Activated effector memory CD4-positive, alpha-beta T cell treated with Interleukin-2 at 50 U/mL for 16 hours (primary cell): ENCODE results near the gene LMO3.
"Not testable (repeated sequence)": the region's sequence is repeated elsewhere in the genome, so short reads cannot be mapped to it uniquely, and the experiment has no call there.

Experiments
- DNase-seq: peaks from one replicate; pipeline ENCODE4 v3.0.0-alpha.2; 2020

Gene LMO3

DNA sequence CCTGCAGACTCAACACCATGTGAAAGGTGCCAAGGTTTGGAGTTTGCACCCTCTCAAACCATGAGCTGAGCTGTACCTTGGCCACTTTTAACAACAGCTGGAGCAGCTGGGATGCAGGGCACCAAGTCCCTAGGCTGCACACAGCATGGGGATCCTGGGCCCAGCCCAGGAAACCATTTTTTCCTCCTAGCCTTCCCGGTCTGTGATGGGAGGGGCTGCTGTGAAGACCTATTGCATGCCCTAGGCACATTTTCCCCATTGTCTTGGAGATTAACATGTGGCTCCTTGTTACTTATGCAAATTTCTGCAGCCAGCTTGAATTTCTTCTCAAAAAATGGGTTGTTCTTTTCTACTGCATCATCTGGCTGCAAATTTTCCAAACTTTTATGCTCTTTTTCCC is 68.3 kb downstream of the LMO3 start:
- not testable (repeated sequence) for DNase-seq

DNA sequence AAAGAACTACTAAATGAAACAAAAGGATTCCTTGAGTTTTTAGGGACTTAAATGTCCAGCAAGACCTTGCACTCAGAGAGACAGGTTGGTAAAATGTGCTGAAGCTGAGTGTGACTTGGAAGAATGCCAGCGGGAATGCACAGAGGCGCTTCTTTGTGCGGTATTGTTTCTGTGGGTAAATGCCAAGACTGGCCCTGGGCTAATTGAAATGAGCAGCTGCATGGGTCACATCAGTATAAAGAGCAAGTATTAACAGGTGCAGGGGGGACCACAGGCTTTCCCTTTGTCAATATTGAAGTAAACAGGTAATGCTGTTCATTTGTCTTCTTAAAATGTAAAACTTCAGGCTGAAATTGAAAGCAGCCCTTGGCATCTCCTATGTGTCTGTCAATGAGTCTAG is 74.3 kb downstream of the LMO3 start:
- DNase-seq, result no peak

DNA sequence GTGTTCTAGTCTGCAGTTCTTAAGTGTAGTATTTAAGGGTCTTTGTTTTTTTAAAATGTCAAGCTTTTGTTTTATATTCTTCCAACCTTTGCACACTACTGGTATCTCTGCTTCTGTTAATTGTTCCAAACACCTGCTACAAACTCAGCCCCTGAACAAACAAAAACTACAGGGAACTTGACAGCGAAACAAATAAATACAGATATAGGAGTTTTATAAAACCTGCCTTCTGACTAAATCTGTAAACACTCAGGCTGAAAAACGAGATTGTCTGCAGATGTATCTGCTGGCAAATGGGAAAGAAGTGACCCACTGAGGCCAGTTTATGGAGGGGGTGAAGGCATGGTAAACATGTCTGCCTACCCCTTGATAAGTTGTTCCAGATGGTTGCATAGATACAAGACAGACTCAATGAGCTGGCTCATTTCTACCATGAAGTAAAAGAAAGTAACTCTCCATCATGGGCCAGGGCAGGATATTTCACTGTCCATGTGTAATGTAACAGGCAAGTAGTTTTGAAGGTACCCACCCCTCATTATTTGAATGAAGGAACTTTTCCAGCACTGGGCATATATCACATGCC is 75.6 kb downstream of the LMO3 start:
- no peak for DNase-seq

DNA sequence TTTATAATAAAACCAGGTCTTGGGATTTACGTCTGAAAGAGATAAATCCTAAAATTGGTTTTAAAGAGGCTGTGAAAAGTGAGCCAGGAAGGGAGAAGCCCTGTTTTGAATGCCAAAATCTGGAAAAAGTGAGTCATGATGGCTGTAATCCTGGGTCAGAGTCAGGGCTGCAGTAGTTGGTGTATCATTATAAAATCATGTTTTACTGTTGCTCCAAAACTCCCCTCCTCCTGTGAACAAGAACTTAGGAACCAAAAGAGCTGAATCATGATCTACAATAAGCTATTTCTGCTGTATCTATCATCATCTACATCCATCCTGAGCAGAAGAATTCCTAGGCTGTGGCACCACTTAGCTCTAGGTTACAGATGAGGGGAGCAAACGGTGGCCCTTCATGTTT is 79.3 kb downstream of the LMO3 start:
- no peak for DNase-seq

DNA sequence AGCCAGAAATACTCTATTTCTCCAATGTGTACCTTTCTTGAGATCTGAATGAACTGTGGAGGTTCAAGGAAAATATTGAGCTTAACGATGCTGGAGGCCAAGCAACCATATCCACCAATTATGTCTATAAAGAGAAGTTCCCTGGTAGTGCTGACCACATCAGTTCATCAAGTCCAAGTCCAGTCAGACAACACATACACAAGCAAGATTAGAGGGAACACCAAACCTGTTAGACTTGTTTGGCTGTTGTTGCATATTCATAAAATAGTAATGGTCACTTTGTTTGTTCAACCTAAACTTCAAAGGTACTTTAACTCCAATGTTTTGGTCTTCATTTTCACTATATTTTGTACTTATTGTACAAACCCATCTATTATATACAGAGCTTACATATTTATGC is 81.6 kb downstream of the LMO3 start:
- no peak for DNase-seq

DNA sequence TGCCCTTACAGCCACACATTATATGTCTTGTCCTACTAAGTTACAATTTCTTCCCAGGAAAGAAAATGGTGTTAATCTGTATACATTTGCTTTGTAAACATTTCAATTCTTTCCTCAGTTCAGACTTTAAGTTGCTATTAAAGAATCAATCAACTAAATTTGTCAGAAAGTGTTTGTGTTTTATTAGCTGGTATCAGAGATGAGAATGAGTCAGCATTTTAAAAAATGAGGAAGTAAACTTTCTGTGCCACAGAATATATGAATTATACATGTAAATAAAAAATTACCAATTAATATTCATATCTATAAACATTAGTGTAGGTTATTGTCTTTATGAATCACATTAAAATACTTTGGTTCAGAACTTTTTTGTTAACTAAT is 82.0 kb downstream of the LMO3 start:
- DNase-seq, result no peak

DNA sequence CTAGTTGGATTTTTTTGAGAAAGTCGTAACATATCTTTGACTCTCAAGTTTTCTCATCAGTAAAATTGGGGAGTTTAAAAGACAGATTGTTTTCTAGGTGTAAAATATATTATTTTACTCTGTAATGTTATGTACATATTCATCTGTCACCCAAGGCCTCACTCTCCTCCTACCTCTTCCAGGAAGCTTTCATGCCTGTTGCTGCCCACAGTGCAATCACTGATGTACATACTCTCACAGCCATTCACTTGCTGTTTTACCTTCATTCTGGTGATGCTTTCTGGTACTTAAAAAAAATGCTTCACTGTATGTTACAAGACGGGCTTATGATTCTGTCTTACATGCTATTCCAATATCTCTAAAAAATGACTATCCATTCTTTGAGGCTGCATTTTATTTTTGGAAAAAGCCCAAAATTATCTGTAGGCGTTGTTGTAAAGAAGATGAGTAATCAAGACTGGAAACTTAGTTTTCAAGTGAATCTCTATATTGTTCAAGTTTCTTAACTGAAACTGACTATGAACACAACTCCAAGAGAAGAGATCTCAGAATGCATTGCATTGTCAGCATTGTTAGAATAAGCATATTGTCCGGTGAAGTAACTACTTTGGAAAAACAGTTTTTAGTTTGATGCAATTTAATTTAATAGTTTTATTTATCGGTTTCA is 82.5 kb downstream of the LMO3 start:
- no peak for DNase-seq

DNA sequence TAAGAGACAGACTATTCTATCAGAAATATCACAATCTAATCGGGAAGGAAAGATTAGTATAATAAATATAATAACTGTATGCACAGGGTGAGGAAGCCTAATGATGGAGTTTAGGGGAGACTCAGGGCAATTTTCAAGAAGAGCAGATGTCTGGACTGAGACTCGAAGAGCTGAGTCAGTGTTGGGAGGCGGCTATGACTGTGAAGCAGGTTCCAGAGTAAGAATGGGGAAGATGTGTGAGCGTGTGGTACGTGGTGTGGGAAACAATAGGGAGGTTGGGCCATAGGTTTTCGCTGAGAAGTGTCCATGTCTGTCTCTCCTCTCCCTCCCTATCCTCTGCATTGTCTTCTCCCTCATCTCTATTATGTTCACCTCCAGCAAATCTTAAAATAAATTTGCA is 85.6 kb downstream of the LMO3 start:
- DNase-seq, result no peak

DNA sequence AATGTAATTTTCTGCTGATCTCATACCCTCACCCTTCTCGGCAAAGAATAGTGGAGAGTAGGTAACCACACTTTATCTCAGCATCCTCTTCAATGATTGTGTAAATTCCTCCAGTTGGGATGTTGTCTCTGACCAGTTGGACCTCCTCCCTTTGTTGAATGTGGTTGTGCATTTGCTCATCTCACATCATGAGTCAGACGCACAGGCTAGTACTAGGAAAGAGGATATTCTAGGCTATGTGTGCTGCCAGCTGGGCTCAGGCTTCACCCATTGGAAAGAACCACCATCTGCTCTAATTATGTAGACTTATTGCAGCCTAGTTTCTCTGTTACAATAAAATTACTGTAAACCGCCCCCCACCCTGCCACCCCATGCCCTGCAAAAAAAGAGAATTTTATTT is 90.3 kb downstream of the LMO3 start:
- DNase-seq, result no peak

DNA sequence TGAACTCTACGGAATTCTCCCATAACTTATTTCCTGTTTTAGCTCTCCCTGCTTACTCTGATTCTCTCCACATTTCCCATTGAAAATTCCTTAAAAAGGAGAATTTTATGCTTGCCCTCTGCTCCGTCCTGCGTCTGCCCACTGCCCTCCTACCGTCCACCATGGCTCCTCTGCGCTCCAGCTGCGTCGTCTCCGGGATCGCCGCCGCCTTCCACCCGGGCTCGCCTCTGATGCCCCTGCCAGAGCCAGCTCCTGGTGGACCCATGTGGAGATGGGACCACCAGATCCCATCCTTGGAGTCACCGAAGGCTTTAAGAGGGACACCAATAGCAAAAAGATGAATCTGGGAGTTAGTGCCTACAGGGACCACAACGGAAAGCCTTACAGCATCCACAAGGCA is 92.7 kb downstream of the LMO3 start:
- no peak for DNase-seq

DNA sequence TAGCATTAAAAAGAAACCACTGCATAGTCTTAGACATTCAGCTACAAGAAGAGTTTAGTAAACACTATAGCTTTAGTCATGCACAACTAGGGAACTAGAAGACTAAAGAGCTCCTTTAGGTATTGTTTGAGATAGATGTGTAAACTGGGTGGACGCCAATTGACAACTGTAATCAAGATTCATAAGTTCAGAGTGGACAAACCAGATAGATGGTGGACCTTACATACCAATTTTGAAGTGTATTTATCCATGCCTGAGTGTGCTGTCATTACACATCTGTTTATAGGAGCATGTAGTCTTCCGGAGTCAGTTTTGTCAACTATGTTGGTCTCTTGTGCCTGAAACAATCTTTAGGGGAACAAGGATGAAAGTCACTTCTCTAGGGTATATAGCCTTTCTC is 96.6 kb downstream of the LMO3 start:
- no peak for DNase-seq

DNA sequence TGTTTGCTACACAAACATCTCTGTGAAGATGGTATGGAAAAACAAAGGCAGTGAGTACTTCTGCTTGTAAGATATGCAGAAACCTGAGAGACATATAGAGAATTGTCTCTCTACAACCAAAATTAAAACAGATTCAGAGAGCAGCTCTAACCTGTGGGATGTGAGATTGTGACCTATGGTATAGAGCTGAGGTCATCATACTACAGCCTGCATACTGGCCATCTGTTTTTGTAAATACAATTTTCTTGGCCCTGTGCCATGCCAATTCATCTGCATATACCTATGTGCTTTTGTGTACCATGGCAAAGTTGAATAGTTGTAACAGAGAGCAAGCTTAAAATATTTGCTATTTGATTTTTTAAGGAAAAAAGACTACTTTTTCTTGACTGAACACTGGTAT is 99.6 kb downstream of the LMO3 start:
- no peak for DNase-seq

DNA sequence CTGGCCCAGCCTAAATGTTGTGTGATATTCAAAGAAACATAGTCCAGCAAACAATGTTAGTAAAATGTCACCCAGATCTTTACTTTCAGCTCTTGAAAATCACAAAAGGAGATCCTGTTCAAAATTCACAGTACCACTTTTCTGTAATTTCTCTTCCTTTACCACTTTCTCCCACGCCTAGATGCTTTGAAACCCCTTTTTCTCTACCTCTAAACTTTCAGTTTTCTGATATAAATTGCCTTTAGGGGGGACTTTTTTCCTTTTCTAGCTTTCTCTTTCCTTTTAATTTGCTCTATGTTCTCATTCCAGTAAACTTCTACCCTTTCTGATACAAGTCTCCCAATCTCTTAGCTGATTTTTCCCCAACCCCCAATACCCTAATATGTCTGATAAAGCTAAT is 101.8 kb downstream of the LMO3 start:
- no peak for DNase-seq

DNA sequence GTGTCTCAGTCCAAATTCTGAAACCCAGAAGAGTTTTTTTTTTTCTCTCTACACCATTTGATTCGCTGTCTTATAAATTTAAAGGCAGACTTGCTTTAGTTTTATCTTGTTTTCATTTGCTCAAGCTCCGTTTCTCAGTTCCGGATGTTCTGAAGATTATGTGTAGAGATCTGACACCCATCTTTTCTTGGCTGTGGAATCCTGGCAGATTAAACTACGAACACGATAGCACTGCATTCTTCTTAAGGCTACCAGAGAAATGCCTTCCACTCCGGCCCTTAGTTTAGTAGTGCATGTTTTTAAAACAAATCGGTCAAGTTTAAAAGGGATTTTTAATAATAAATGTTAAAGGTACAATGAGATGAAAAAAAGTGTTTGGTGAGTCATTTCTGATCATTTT is 106.4 kb downstream of the LMO3 start:
- DNase-seq, result no peak
